Hepatic stellate cell (primary cell): ENCODE data around the gene ING1.
"Not testable (repeated sequence)": the region's sequence is repeated elsewhere in the genome, so short reads cannot be mapped to it uniquely, and the experiment has no call there.

ENCODE experiments used
- DNase-seq: peaks from one replicate; pipeline ENCODE4 v3.0.0; 2011; ENCODE audit warnings: low spot score

The ING1 gene

DNA sequence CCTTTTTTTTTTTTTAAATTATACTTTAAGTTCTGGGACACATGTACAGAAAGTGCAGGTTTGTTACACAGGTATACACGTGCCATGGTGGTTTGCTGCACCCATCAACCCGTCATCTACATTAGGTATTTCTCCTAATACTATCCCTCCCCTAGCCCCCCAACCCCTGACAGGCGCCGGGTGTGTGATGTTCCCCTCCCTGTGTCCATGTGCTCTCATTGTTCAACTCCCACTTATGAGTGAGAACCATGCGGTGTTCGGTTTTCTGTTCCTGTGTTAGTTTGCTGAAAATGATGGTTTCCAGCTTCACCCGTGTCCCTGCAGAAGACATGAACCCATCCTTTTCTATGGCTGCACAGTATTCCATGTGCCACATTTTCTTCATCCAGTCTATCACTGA is 17.7 kb upstream of the ING1 start:
- DNase-seq, result not testable (repeated sequence)

DNA sequence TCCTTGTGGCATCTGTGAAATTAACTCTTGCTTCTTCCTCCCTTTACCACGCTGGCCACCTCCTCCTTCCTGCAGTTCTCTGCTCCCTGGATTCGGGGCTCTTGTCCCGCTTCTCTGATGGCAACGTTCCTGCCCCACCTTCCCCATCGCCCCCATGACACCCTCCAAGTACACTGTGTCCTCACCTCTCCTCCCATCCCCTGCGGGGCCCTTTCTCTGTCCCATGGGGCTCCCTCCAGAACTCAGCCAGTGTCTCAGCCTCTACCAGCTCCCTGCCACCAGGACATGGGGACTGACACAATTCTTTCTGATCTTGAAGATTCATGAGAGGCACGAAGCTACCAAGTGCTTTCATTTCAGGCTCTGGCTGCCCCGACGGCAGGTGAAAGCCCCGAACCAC is 16.7 kb upstream of the ING1 start:
- DNase-seq, result no peak

DNA sequence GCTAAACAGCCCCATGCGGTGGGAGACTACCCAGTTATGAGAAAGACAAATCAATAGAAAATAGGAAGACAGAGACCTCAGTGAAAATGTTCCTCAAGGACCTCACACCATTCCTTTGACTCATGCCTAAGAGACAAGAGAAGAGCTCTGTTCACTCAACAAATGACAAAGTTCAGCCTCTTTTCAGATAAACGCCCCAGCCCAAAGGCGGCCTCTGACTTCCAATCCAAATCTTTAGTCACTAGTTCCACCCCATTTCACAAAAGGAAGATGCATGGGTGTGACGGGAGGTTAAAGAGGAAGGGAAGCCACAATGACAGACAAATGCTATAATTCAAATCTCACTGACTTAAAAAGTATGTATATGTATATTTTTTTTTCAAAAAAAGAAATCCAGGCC is 15.7 kb upstream of the ING1 start:
- DNase-seq, result no peak

DNA sequence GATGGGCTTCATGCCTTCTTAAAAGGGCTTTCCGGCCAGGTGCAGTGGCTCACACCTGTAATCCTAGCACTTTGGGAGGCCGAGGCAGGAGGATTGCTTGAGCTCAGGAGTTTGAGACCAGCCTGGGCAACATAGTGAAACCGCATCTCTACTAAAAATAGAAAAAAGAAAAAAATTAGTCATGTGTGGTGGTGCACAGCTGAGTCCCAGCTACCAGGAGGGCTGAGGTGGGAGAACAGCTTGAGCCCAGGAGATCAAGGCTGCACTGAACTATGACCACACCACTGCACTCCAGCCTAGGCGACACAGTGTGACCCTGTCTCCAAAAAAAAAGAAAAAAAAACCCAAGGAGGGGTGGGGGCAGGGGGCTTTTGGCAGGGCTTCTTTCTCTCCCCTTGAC is 14.8 kb upstream of the ING1 start:
- DNase-seq, result no peak

DNA sequence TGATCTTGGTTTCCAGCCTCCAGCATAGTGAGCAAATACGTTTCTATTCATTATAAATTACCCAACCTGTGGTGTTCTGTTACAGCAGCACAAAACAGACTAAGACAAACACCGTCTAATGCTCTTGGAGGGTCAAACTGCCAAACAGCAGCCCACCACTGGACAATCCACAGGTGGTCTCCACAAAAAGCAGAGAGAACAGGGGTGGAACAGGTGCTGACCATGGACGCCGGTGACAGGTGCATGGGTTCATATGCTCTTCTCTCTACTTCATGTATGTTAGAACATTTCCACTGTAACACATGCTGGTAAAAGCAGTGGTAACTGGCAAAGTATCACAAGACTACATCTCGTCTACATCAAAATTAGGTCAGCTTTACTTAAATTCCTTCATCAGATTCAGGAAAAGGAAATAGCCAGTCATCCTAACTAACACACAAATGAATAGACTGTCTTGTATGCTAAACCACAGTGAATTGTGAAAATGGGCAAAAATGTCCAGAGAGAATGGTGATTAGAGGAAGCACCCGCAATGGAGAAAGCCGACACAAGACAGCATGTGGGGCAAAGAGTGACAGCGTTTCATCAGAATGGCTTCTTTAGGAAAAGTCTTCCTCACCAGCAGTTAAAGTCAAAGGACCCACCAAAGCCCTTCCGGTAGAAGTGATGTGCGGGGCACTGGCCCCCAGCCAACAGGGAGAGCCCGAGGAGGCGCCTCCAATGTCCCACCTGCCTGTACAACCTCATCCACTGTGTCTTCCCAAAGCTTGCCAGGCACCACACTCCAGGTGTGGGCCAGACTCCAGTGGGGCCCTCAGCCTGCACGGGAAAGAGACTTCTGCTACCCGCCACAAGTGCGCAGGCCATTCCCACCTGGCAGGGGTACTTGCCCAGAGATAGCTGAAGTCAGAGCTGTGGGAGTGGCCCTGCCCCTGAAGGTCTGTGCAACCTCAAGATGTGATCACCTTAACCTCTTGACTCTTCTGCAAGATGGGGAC is 14.1 kb upstream of the ING1 start:
- no peak for DNase-seq

DNA sequence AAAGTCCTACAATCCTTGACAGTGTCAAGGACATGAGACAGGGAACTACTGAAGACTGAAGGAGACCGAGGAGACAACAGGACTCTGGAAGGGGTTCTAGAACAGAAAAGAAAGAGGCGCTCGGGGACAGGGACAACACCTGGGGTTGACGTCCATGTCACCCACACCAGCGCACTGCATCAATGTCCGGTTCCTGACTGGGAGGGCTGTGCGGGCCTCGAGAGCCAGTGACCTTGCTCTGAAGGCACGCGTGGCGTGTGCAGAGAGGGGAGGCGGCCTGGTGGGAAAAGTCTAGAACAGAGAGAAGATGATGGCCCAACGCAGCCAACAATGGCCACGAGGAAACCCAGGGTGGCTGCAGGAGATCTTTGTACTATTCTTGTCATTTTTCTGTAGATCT is 13.3 kb upstream of the ING1 start:
- no peak for DNase-seq

DNA sequence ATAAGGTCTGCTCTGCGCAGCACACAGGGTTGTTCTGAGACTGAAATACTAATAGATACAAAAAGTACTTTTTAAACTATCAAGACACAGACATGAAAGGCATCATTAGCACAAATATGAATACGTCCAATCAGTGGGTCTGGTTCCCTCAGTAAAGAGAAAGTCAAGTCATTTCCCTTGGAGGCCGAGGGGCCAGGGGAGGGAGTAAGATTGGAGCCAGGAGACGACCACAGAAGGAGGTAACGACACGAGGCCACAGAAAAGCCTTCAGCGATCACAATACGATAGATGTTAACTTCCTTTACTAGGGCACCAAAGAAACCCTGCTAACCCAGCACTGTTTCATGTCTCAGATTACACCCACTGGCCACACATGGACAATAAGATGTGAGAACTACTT is 12.9 kb upstream of the ING1 start:
- DNase-seq, result no peak

DNA sequence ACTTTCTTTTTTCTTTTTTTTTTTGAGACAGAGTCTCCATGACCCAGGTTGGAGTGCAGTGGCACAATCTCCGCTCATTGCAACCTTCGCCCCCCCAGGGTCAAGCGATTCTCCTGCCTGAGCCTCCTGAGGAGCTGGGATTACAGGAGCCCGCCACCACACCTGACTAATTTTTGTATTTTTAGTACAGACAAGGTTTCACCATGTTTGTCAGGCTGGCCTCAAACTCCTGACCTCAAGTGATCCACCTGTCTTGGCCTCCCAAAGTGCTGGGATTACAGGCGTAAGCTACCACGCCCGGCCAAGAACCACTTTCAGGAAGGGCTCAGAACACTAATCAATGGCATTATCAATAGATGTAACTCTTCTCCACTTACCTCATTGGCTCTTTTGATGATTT is 12.4 kb upstream of the ING1 start:
- not testable (repeated sequence) for DNase-seq

DNA sequence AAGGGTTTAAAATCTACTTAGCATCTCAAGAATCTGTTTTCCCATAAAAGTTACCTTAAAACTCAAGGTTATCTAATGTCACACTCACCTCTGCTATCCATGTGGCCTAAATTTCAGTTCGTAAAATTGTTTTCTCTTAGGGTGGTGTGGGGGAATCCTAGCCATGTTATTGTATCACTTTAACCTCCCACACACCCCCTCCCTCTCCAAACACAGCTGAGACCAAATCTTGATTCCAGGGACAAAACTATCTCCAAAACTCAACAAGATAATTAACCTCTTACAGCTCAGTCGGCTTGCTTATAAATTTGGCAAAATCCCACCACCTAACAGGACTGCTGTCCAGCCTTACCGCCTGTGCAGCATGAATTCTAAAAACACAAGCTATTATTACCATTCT is 11.4 kb upstream of the ING1 start:
- DNase-seq, result no peak

DNA sequence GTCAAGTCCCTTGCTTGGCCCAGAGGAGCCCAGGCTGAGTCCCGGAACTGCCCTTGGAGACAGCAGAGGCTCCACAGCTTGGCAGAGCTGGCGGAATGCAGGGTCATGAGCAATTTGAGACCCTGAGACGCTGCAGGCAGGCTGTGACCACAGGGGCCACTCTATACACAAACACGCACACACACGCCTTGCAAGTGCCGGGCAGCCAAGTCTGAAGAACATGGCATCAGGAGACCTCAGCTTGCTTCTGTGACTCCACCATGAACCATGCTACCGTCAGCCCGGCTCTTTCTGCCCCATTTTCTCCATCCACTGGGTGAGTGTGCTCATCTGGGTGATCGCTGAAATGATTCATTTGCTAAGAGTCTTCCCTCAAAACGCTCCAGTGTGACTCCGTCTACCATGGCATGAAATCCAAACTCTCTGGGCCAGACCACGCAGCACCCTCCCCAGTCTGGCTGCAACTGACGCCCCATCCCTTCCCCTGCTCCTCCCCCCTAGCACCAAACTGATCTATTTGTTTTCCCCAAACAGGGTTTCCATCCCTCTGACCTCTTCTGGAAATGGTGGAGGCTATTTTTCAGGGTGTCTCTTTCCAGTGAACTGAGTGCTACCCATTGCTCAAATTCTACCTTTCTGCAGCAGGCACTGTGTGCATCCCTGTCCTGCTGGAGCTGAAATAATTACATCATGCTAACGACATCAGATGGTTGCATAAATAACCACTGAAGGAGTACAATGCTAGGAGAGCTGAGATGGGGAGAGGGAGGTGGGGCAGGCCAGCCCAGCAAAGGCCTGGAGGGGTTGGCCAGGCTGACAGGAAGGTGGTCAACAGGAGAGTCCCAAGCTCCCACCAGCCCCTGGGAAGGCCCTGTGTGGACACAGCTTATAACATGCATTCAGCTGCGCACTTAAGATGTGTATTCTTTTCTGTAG is 10.6 kb upstream of the ING1 start:
- peak; percentile 49 for DNase-seq

DNA sequence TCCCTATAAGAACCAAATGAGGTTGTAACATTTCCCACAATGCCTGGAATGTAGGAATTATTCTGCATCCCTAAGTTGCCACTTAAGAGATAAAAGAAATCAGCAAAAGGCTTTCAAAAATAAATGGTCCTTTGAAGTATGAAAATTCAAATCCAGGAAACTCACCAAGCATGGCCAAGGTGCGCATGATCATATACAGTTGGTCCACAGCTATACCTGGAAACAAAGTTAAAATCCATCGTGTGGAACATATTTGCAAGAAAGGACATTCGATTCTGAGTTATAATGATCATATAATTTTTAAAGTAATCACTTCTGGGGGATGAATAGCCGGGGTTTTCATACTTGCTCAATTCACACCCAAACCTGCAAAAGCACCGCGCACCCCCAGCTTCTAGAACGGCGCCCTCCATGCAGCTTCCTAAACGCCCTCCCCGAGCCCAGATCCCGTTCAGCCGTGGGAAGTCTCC is 8.1 kb upstream of the ING1 start:
- no peak for DNase-seq

DNA sequence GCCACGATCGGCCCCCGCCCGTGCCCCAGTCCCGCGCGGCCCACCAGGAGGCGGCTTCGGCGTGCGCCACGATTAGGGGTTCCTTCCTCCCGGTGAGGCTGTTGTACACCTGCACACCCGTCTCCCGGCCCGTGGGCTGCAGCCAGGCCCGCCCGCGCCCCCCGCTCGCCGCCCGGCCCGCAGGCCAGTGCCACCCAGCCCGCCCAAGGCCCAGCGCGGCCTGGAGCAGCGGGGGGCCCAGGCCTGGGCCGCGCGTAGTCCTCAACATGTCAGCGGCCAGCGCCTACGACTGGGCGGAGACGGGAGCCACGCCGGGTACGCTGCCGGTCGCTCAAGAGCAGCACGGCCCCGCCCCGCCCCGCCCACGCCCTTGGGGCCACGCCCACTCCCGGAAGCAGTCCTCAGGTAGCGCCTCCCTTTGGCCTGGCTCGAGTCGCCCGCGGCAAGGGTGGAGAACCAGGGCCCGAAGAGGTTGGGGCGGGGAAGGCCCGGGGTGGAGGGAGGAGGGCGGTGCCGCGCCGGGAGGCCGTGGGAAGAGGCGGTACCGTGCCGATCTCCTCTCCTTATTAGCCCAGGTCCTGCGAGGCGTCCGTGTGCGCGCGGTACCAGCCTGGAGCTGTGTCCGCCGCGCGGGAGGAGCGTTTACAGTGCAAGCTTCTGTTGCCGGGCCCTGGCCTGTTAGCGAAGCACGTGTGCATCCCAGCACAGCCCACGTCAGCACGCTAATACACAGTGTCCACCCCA is 7.5 kb upstream of the ING1 start, which contains the start of gene CARS2:
CARS2 (minus strand) TSS at position 291 of the 744 bp plus-strand sequence; CDS start at position 268, 23 bp downstream.
- DNase-seq, result peak; percentile 92

DNA sequence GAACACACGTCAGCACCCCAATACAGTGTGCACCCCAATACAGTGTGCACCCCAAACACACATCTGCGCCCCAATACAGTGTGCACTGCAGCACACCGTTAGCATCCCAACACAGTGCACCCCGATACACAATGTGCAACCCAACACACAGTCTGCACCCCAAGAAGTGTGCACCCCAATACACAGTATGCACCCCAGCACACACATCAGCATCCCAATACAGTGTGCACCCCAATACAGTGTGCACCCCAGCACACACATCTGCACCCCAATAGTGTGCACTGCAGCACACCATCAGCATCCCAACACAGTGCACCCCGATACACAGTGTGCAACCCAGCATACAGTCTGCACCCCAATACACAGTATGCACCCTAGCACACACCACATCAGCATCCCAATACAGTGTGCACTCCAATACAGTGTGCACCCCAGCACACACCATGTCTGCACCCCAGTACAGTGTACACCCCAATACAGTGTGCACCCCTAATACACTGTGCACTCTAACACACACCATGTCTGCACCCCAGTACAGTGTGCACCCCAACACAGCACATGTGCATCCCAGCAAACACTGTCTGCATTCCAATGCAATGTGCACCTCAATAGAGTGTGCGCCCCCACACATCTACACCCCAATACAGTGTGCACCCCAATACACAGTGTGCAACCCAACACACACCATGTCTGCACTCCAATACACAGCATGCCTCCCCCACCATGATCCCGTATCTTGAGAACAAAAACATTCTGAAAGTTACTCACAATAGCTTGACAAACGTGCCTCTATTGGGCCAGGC is 6.7 kb upstream of the ING1 start:
- no peak for DNase-seq

DNA sequence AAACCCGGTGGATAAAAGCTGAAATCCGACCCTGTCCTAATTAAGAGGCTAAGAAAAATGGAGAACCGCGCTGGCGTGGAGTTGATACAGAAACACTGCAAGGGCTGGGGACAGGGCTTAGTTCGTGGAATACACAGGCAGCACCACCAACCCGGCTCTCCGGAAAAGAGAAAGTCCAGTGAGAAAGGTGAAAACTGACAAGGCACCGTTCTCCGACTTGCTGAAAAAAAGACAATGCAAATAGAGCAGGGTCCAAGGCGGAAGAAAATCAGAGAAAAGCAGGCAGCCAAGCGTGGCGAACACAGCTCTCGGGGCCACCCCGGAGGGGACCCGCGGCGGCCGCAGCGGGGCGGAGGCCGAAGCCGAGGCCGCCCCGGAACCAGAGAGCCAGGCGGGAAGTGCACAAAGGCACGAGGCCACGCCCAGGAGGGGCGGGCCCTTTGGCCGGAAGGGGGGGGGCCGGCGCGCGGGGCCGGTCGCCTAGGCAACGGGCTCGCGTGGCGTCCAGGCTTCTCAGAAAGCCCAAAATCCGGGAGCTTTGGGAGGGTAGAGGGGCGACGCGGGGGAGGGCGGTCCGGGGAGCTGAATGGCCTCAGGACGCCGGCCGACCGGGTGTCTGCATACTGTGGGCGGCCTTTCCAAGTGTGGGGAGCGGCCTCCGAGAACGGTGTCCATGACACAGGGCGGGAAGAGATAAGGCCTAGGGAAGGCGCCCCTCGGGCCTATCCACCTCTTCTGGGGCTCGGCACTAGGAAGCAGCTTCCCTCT is 1.2 kb upstream of the ING1 start:
- DNase-seq, result peak; percentile 87

DNA sequence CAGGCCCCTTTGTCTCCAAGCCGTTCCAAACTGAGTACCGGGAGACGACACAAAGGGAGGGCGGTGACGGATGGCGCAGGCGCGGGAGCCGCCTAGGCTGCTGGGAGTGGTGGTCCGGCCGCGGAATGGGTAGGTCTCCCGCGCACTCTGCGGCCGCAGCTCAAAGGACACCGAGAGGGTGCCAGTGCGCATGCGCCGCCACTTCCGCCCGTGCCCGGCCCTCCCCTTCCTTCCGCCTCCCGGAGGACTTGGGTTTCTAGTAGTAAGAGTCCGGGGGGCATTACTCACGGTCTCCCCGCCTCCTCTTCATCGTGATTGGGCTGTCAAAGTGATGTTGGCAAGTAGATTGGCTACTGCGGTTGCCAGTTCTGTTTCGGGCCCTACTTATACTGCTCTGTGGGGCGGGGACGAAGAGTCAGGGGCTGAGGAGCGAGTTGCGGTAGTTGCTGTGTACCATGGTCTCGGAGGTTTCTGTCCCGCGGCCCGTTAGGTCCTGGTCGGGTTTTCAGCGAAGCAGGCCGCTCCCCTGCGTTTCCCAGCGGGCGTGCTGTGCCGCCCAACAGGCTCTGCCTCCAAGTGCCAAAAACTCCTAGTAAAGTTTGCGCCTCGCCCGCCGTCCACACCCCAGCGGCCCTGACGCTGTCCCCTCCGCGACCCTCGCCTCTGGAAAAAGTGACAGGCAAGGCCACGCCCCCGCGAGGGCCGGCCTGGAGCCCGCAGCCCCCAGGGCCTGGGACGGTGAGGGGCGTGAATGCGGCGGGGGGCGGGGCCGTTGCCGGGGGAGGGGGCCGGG is 455 bp upstream of the ING1 start:
- peak; percentile 99 for DNase-seq

DNA sequence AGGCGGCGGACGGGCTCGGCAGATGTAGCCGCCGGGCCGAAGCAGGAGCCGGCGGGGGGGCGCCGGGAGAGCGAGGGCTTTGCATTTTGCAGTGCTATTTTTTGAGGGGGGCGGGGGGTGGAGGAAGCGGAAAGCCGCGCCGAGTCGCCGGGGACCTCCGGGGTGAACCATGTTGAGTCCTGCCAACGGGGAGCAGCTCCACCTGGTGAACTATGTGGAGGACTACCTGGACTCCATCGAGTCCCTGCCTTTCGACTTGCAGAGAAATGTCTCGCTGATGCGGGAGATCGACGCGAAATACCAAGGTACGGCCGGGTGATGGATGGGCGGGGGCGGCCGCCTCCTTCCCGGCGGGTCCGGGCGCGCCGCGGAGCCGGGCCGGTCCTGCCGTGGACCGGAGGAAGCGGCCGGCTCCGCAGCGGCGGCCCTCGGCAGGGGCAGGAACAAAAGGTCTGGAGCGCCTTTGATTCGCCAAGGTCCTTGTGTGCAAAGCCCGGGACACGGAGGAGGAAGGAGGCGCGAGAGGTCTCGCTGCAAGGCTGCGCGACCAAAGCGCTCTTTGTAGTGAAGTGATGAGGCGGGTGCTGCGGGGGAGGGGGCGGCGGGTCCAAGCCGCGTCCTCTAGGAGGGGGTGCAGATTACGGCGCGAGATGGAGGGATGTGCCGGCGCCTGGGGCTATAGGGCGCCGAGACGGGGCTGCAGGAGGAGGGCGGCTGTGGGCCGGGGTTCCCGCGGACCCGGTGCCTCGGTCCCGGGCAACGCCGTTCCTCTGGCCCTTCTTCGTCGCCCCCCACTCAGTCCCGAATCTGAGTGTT is 689 bp downstream of the ING1 start:
- DNase-seq, result peak; percentile 29

DNA sequence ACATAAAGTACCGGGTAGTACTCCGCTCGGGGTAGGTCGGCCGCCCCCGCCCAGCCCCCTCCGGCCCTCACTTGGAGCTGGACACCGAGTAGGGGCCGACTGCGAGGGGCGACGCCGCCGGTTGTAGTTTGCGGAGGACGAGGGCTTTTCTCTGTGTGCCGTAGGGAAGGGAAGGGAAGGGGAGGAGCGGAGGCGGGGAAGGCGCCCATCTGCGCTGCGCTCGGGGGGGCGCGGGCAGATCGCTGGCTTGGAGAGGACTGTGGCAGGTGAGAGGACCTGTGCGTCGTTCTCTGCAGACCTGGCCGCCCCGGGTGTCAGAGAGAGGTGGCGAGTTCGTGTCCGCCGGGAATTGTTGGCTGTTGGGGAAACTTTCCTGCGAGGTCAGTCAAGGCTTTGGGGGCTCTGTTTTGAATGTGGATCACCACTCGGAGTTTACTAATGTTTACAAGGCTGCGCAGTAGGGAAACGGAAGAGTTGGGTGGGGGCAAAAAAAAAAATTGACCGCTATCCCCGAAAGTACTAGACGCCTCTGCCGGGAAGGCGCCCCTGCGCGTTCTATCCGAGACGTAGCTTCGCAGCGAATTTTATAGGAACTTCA is 1.4 kb downstream of the ING1 start:
- peak; percentile 28 for DNase-seq
